Activated T-cell treated with anti-CD3 and anti-CD28 coated beads for 48 hours (primary cell): Measurements from ENCODE around the gene VLDLR.

Experiments
- DNase-seq: peaks from one replicate; pipeline ENCODE4 v3.0.0-alpha.2; 2020; ENCODE audit warnings: low read depth

VLDLR gene

DNA sequence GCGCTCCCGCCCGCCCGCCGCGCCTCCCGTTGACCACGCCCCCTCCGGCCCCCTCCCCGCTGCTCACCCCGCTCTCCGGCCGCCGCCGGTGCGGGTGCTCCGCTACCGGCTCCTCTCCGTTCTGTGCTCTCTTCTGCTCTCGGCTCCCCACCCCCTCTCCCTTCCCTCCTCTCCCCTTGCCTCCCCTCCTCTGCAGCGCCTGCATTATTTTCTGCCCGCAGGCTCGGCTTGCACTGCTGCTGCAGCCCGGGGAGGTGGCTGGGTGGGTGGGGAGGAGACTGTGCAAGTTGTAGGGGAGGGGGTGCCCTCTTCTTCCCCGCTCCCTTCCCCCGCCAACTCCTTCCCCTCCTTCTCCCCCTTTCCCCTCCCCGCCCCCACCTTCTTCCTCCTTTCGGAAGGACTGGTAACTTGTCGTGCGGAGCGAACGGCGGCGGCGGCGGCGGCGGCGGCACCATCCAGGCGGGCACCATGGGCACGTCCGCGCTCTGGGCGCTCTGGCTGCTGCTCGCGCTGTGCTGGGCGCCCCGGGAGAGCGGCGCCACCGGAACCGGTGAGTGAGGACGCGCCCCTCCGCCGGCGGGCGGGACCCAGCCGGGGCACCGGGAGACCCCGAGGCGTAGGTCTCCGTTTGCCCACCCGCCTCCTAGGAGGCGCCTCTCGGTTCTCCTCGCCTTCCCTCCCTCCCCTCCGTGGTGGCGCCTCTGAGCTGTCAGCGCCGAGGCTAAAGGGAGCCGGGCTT is at the start of gene VLDLR:
Gene VLDLR, plus strand, starts transcription at position 66 of the 739 bp plus-strand sequence. Its CDS starts 403 bp downstream, at position 469.
- DNase-seq: peak; percentile 39

GRCh38 chr9:2574203-2574602 is 47.4 kb upstream of the VLDLR start:
- no peak for DNase-seq

DNA sequence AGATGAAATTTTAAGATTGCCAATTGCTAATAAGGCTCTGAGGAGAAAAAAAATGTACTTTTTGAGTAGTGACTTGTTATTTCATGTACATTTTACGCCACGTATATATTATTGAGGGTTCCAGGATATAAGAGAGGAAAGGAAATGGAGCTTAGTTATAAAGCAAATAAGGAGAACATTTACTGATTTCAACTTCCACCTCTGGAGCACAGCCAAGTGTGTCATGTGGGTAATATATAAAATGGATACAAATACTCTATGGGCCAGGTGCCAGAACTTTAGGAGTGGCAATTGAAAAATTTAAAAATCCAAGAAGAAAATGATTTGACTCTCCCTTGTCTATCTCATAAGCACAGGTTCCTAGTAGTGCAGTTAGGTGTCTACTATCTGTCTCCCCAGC is 45.0 kb upstream of the VLDLR start:
- DNase-seq: no peak

- no peak for DNase-seq
These were observed 38.1 kb upstream of the VLDLR start for GRCh38 chr9:2583308-2584013.

- DNase-seq: no peak
These were observed 29.6 kb upstream of the VLDLR start for GRCh38 chr9:2591967-2592366.

- no peak for DNase-seq
These were observed 27.8 kb upstream of the VLDLR start for GRCh38 chr9:2593744-2594143.

DNA sequence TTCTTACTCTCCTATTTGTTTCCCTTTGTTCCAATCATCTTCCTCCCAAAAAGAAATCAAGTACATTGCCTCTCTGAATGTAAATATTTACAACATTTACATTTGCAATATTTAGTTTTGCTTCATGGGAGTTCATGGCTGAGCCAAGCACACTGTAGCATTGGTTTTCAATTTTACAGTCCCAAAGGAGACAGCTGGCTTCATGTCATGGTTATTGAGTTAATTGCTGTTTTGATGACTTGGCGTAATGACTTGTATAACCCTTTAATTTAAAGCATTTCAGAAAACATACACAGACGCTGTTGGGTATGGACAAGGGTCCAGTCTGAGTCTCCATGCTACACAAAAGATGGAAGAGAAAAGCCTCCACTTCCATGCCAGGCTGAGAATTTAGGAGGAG is 25.6 kb upstream of the VLDLR start:
- no peak for DNase-seq

DNA sequence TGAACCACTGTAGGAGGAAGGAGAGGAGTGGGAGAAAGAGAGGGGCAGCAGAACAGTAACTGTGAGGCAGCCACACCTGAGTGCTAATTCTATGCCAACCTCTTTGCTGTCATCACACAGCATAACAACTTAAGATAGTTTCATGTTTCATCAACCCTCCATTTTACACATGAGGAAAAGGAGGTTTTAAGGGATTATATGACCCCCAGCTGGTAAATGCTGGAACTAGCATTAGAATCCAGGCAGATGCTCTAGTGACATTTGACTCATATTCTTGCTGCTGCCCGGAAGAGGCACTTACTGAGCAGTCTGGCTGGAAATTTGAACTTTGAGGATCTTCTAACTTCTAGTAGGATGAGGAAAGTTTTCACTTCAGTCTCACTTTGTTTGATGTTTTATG is 24.1 kb upstream of the VLDLR start:
- no peak for DNase-seq

DNA sequence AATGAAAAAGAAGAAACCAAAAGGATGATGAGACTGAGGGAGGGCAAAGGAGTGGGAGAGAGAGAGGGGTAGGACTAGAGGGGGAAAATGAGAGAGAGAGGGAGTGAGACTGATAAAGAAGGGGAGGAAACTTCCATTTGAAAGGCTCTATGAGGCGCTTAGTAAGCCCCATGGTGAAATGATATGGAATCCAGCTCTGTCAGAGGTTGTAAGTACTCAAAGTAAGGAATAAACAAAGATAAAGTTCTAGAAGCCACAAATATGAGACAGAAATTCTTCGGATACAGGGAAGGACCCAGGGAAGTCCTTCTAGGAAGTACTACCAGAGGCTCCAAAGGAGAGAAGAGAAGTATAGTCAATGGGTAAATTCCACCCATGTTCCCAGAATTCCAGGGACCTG is 21.7 kb upstream of the VLDLR start:
- DNase-seq: no peak

GRCh38 chr9:2600307-2600706 is 21.3 kb upstream of the VLDLR start:
- DNase-seq: no peak

DNA sequence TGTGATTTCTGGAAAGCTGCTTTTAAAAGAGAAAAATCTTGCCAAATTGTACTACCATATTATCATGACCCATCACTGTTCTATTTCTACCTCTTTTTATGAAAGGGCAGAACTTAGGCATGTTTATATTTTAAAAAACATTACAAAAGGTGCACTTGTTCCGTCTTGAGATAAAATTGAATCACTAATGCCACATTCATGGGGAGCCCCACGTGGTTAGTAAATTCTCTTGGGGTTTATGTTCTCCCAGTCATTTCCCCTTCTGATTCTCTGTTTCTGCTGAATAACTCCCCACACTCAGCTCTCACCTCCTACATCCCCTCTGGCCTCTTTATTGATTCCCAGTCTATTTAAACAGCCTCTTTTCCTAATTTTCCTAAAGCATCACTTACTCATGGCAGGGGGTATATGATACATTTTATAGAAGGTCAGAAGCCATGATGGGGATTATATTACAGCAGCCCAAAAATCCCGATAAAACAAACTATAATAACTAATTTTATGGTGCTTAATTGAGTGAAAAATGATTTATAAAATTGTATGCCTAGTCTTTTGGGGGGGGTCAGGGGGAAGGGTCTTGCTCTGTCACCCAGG is 19.7 kb upstream of the VLDLR start:
- no peak for DNase-seq

DNA sequence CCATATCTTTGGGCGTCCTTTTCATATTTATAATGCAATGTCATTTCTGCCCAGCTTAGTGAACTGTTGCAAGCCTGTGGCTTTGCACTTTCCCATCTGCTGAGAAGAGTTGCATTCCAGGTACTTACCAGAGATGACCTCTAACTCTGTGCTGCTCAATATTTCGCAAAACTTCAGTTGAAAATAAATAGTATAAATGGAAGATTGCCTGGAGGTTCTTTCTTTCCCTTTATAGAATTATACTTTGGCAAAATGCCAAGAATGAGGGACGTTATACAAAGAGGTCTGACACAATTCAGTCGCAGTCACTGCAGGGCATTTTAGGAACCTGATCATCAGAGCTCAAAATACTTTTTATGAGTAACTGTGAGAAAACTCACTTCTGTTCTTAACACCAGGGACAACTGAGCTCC is 18.9 kb upstream of the VLDLR start:
- no peak for DNase-seq

GRCh38 chr9:2603621-2604020 is 18.0 kb upstream of the VLDLR start:
- no peak for DNase-seq

GRCh38 chr9:2605246-2605645 is 16.3 kb upstream of the VLDLR start:
- no peak for DNase-seq

DNA sequence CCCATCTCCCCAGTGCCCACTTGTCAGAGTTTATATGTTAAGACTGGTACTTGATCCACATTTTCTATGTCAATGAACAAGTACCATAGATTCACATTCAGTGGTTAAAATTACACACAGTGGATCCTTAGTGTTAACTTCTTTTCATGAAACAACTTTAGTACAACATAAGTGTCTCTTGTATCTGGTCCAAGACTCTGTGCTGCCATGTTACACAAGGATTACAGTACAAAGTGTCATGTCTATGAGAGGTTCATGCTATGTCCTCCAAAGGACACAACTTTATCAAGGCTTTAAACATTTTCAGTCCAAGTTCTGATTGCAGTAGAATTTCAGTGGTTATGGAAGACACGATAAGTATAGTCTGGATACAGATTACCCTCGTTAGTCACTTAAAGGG is 13.3 kb upstream of the VLDLR start:
- no peak for DNase-seq

GRCh38 chr9:2610985-2611384 is 10.6 kb upstream of the VLDLR start:
- DNase-seq: no peak

- DNase-seq: no peak
These were observed 9.6 kb upstream of the VLDLR start for GRCh38 chr9:2611961-2612360.

- no peak for DNase-seq
These were observed 7.8 kb upstream of the VLDLR start for GRCh38 chr9:2613730-2614271.

GRCh38 chr9:2615497-2615896 is 6.1 kb upstream of the VLDLR start:
- no peak for DNase-seq

DNA sequence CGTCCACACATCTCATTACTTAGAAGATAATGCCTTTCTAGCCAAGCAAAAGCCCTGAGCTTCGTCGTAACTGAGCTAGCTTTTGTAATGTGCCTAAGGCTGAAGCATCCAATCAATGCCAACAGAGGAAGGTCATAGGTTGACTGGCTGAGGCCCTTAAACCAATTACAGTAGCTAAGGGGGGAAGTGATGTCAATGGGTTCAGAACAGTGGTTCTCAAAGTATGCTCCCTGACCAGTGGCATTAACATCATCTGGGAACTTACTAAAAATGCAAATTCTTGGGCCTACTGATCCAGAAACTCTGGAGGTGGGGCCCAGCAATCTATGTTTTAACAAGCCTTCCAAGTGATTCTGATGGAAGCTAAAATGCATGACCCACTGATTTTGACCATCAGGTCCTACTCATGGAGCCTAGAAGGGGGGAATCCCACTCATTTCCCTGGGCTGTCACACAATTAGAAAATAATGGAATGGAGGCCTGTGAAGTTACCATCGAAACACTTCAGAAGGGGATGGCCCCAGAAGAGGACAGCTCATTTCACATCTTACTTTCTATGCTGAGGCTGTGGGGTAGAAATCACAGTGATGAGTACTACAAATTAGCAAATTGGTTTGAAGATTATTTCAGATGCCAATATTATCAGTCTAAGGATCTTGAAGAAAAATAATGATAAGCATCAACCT is 4.8 kb upstream of the VLDLR start:
- no peak for DNase-seq

GRCh38 chr9:2618289-2618688 is 3.3 kb upstream of the VLDLR start:
- DNase-seq: no peak

- peak; percentile 62 for DNase-seq
These were observed 467 bp upstream of the VLDLR start for GRCh38 chr9:2620919-2621721.
